IPS-20b (cell line): ENCODE measurements around the gene CC2D1A.
"Not testable (repeated sequence)": the region's sequence is repeated elsewhere in the genome, so short reads cannot be mapped to it uniquely, and the experiment has no call there.

ENCODE experiments used
- H3K27ac ChIP-seq: one replicate; pipeline ENCODE4 v1.5.1; 2013; ENCODE audit warnings: low read length
- H3K27me3 ChIP-seq: 2 replicates; pipeline ENCODE4 v1.6.1; 2013; ENCODE audit warnings: mild to moderate bottlenecking, low read length, inconsistent platforms; ENCODE audit not compliant: insufficient read depth
- H3K36me3 ChIP-seq: 2 replicates; pipeline ENCODE4 v1.6.1; 2013; ENCODE audit warnings: low read depth, mild to moderate bottlenecking, inconsistent platforms, low read length, moderate library complexity; ENCODE audit not compliant: insufficient read depth
- H3K4me1 ChIP-seq: 2 replicates; pipeline ENCODE4 v1.6.1; 2013; ENCODE audit warnings: mild to moderate bottlenecking, control low read depth, inconsistent platforms, low read length, moderate library complexity; ENCODE audit not compliant: insufficient read depth
- H3K4me3 ChIP-seq: 2 replicates; pipeline ENCODE4 v1.5.1; 2013; ENCODE audit warnings: mild to moderate bottlenecking, low read length, inconsistent platforms
- H3K9ac ChIP-seq: 2 replicates; pipeline ENCODE4 v1.6.1; 2013; ENCODE audit warnings: low read depth, mild to moderate bottlenecking, inconsistent platforms, low read length, moderate library complexity
- H3K9me3 ChIP-seq: 2 replicates; pipeline ENCODE4 v1.6.1; 2013; ENCODE audit warnings: mild to moderate bottlenecking, low read depth, low read length, inconsistent platforms; ENCODE audit not compliant: insufficient read depth

CC2D1A gene

DNA sequence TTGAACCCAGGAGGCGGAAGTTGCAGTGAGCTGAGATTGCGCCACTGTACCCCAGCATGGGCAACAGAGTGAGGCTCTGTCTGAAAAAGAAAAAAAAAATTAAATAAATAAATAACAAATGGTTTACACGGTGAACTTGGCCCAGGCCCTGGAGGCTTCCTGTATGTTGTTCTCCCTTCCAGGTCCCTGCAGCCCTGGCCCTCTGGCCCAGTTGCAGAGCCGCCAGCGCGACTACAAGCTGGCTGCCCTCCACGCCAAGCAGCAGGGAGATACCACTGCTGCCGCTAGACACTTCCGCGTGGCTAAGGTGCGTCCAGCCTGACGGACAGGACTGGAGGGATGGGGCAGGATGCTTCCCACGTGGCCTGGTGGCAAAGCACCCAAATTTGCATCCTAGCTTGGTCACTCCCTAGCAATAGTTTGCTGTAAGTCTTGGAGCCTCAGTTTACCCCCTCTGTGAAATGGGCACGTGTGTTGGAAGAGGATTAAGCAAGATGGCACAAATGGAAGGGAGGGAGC is 11.9 kb downstream of the CC2D1A start:
- H3K27me3 ChIP-seq: no peaks in the 10 kb centered on the region
- H3K4me3 ChIP-seq: no peak overlapping the region
- peaks cover 73% of the 10 kb centered on the region for H3K36me3 ChIP-seq
- no peak overlapping the region for H3K9ac ChIP-seq
- H3K9me3 ChIP-seq: peaks cover 5% of the 10 kb centered on the region
- no peak overlapping the region for H3K27ac ChIP-seq
- no peaks in the 10 kb centered on the region for H3K4me1 ChIP-seq

DNA sequence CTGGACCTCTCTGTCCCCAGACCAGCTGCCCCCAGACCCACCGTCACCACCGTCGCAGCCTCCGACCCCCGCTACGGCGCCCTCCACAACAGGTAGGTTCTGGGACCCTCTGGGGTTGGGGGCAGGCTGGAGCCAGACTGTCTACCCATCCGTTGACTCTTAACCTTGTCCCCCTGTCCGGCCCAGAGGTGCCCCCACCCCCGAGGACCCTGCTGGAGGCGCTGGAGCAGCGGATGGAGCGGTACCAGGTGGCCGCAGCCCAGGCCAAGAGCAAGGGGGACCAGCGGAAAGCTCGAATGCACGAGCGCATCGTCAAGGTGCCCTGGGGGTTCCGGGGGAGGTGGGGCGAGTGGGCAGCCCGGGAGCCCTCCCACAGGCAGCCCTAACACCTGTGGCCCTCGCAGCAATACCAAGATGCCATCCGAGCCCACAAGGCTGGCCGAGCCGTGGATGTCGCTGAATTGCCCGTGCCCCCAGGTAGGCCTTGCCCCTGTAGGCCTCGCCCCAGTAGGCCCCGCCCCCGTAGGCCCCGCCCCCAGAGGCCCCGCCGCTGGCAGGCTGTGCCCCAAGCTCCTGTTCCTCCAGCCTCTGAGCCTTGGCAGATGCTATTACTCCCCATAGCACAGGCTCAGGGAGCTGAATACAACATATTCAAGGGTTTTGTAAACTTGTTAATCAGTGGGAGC is 12.9 kb downstream of the CC2D1A start:
- Histone ChIP-seq H3K9ac (no peak overlapping the region), H3K4me1 (no peaks in the 10 kb centered on the region), H3K27me3 (no peaks in the 10 kb centered on the region), H3K9me3 (peaks cover 5% of the 10 kb centered on the region), H3K36me3 (peaks cover 70% of the 10 kb centered on the region), H3K27ac (no peak overlapping the region), H3K4me3 (no peak overlapping the region)

DNA sequence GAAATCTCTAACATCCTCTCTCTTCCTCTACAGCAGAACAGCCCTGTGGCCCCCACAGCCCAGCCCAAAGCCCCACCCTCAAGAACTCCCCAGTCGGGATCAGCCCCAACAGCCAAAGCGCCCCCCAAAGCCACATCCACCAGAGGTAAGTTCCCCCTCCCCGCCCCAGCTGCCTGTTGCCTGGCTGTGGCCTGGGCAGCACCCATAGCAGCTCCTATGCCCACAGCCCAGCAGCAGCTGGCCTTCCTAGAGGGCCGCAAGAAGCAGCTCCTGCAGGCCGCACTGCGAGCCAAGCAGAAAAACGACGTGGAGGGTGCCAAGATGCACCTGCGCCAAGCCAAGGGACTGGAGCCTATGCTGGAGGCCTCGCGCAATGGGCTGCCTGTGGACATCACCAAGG is 14.5 kb downstream of the CC2D1A start:
- Histone ChIP-seq H3K9ac (no peak overlapping the region), H3K27me3 (no peaks in the 10 kb centered on the region), H3K9me3 (peaks cover 5% of the 10 kb centered on the region), H3K4me3 (no peak overlapping the region), H3K4me1 (no peaks in the 10 kb centered on the region), H3K36me3 (peaks cover 66% of the 10 kb centered on the region), H3K27ac (no peak overlapping the region)

DNA sequence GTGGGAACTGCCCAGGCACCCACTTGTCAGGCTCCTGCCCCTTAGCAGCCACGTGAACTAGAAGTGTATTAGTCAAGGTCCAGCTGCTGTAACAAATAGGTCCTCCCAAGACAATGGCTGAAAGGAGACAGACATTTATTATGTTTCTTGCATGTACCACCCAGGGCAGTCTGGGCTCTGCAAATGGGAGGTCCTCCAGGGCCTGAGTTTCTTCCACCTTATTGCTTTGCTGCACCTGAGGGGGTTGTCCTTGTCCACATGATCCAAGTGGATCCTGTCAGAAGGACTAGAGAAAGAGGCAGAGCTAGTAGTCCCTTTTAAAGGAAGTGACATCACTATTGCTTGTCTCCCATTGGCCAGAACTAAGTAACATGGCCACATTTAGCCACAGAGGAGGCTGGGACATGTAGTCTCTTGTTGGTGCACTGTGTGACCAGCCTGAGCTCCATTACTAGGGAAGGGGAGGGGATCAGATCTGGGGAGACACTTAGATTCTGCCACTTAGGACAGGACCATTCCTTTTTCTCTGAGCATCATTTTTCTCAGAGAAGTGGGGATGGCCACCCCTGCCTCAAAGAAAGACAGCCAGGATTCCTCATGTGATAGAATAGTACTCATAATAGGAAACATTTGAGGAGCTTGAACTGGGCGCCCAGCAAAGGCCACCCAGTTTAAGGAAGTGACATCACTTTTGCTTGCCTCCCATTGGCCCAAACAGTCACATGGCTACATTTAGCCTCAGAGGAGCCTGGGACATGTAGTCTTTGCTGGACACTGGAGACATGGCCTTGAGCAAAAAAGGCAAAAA is 15.1 kb downstream of the CC2D1A start:
- peaks cover 63% of the 10 kb centered on the region for H3K36me3 ChIP-seq
- no peak overlapping the region for H3K27ac ChIP-seq
- H3K9me3 ChIP-seq: peaks cover 5% of the 10 kb centered on the region
- H3K27me3 ChIP-seq: no peaks in the 10 kb centered on the region
- no peak overlapping the region for H3K4me3 ChIP-seq
- no peak overlapping the region for H3K9ac ChIP-seq
- H3K4me1 ChIP-seq: no peaks in the 10 kb centered on the region

DNA sequence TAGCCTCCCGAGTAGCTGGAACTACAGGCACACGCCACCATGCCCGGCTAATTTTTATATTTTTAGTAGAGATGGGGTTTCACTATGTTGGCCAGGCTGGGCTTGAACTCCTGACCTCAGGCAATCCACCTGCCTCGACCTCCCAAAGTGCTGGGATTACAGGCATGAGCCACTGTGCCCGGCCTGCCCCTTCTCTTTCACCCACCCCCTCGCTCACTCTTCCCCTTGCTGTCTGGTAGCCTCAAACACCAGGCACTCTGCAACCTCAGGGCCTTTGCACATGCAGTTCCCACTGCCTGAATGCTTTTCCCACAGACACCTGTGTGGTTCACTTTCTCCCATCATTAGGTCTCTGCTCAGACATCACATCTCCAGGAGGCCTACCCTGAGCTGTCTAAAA is 16.1 kb downstream of the CC2D1A start:
- not testable (repeated sequence) for H3K4me1 ChIP-seq, H3K9ac ChIP-seq, H3K27ac ChIP-seq, H3K9me3 ChIP-seq, H3K4me3 ChIP-seq, H3K27me3 ChIP-seq
- H3K36me3 ChIP-seq: peaks cover 63% of the 10 kb centered on the region

DNA sequence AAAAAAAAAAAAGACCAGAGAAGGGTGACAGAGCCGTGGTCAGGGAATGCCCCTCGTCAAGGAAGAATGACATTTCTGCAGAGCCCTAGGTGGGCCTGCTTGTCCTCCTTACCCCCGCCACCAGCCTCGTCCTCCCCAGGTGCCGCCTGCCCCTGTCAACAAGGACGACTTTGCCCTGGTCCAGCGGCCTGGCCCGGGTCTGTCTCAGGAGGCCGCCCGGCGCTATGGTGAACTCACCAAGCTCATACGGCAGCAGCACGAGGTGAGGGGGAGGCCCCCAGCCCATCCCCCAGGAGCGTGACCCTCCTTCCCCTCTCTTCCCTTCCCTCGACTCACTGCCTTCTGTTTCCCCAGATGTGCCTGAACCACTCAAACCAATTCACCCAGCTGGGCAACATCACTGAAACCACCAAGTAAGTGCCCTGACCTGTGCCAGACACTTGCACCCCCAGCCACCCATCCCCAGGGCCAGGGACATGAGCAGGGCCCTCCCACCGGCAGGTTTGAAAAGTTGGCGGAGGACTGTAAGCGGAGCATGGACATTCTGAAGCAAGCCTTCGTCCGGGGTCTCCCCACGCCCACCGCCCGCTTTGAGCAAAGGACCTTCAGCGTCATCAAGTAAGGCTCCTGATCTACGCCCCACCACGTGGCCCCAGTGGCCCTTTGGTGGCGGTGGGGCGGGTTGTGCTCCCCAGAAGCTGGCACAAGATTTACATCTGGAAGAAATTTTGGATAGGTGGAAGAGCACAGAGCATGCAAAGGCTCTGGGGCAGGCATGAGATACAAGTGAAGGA is 17.4 kb downstream of the CC2D1A start:
- Histone ChIP-seq H3K4me3 (no peak overlapping the region), H3K9ac (no peak overlapping the region), H3K27ac (no peak overlapping the region), H3K27me3 (no peaks in the 10 kb centered on the region), H3K9me3 (peaks cover 5% of the 10 kb centered on the region), H3K4me1 (no peaks in the 10 kb centered on the region), H3K36me3 (peaks cover 66% of the 10 kb centered on the region)

DNA sequence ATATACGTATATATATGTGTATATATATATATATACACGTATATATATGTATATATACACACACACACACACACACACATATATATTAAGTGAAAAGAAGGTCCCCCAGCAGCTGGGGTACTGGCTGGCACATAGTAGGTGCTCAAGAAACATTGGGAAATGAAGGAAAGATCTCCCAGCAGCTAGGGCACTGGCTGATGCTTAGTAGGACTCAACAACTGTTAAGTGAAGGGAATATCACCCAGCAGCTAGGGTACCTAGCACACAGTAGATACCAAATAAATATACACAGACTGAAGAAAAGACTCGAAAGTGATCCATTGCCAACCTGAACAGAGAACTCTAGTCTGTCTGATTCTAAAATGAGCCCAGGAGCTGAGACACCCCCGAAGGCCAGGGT is 20.0 kb downstream of the CC2D1A start:
- H3K4me1 ChIP-seq: no peaks in the 10 kb centered on the region
- H3K27me3 ChIP-seq: no peaks in the 10 kb centered on the region
- no peak overlapping the region for H3K4me3 ChIP-seq
- peaks cover 48% of the 10 kb centered on the region for H3K36me3 ChIP-seq
- H3K27ac ChIP-seq: no peak overlapping the region
- H3K9ac ChIP-seq: no peak overlapping the region
- peaks cover under 1% of the 10 kb centered on the region; the same call in 1 of the 2 replicates for H3K9me3 ChIP-seq

DNA sequence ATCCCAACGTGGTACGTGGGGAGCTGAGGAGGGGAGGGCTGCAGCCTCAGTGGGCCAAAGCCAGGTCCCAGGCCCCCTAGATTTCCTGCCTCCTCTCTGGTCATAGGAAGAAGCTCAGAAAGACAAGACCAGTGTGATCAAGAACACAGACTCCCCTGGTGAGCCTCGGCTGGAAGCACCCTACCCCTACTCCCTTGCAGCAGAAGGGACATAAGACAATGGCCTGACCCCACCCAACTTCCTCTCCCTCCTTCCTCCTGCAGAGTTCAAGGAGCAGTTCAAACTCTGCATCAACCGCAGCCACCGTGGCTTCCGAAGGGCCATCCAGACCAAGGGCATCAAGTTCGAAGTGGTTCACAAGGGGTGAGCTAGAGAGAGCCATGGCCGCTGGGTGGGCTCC is 20.7 kb downstream of the CC2D1A start:
- no peaks in the 10 kb centered on the region for H3K9me3 ChIP-seq
- H3K4me1 ChIP-seq: no peaks in the 10 kb centered on the region
- no peak overlapping the region for H3K27ac ChIP-seq
- peaks cover 45% of the 10 kb centered on the region for H3K36me3 ChIP-seq
- H3K27me3 ChIP-seq: no peaks in the 10 kb centered on the region
- H3K4me3 ChIP-seq: no peak overlapping the region
- no peak overlapping the region for H3K9ac ChIP-seq

DNA sequence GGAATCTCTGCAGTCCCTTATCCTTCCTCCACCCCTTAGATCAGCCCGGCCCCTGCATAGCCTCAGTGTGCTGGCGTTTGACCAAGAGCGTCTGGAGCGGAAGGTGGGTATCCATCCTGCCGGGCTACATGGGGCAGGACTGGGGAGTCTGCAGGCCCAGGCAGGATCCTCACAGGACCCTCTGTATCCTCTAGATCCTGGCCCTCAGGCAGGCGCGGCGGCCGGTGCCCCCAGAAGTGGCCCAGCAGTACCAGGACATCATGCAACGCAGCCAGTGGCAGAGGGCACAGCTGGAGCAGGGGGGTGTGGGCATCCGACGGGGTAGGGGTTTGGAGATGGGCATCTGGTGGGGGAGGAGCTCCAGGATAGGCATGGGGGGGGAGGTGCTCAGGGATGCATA is 23.3 kb downstream of the CC2D1A start:
- Histone ChIP-seq H3K4me1 (no peaks in the 10 kb centered on the region), H3K9me3 (no peaks in the 10 kb centered on the region), H3K27me3 (no peaks in the 10 kb centered on the region), H3K4me3 (no peak overlapping the region), H3K9ac (no peak overlapping the region), H3K36me3 (peaks cover 32% of the 10 kb centered on the region), H3K27ac (no peak overlapping the region)

DNA sequence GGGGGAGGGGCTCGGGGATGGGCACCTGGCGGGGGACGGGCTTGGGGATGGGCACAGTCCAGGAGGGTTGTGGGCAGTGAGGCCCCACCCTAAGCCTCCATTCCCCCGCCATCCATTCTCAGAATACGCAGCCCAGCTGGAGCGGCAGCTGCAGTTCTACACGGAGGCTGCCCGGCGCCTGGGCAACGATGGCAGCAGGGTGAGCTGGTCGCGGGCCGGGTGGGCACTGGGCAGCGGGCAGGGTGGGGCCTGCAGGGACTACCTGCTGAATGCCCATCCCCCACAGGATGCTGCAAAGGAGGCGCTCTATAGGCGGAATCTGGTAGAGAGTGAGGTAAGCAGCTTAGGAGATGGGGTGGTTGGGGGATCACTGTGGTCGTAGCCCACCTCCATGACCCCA is 24.0 kb downstream of the CC2D1A start:
- Histone ChIP-seq H3K27me3 (no peaks in the 10 kb centered on the region), H3K4me3 (no peak overlapping the region), H3K27ac (no peak overlapping the region), H3K9ac (no peak overlapping the region), H3K9me3 (no peaks in the 10 kb centered on the region), H3K36me3 (peaks cover 26% of the 10 kb centered on the region), H3K4me1 (no peaks in the 10 kb centered on the region)

DNA sequence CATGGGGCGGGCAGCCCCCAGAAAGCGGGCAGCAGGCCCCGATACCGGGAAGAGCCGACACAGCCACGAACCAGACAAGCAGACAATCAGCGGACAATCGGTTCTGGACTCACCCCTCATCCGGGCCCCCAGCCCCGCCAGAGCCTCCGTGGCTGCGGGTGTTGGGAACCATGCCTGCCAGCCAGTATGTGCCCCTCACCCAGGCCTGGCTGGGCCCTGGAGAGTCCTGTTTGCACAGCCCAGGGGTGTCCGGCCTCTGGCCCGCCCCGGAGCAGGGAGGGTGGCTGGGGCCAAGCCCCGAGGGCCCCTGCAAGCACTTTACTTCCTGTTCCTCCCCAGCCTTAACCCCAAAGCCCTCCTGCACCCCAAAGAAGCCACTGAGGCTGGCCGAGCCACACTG is 24.4 kb downstream of the CC2D1A start:
- Histone ChIP-seq H3K9ac (no peak overlapping the region), H3K27me3 (no peaks in the 10 kb centered on the region), H3K27ac (no peak overlapping the region), H3K36me3 (peaks cover 26% of the 10 kb centered on the region), H3K4me1 (no peaks in the 10 kb centered on the region), H3K4me3 (no peak overlapping the region), H3K9me3 (no peaks in the 10 kb centered on the region)
